Measurements from ENCODE around the gene OMP. TPM values are rescaled to one million over a fixed set of nuclear protein-coding genes. Genes with fewer than 3 reads are reported as not detected.
"Not testable (repeated sequence)": the region's sequence is repeated elsewhere in the genome, so short reads cannot be mapped to it uniquely, and the experiment has no call there.

OMP gene
- not detected for total RNA-seq

DNA sequence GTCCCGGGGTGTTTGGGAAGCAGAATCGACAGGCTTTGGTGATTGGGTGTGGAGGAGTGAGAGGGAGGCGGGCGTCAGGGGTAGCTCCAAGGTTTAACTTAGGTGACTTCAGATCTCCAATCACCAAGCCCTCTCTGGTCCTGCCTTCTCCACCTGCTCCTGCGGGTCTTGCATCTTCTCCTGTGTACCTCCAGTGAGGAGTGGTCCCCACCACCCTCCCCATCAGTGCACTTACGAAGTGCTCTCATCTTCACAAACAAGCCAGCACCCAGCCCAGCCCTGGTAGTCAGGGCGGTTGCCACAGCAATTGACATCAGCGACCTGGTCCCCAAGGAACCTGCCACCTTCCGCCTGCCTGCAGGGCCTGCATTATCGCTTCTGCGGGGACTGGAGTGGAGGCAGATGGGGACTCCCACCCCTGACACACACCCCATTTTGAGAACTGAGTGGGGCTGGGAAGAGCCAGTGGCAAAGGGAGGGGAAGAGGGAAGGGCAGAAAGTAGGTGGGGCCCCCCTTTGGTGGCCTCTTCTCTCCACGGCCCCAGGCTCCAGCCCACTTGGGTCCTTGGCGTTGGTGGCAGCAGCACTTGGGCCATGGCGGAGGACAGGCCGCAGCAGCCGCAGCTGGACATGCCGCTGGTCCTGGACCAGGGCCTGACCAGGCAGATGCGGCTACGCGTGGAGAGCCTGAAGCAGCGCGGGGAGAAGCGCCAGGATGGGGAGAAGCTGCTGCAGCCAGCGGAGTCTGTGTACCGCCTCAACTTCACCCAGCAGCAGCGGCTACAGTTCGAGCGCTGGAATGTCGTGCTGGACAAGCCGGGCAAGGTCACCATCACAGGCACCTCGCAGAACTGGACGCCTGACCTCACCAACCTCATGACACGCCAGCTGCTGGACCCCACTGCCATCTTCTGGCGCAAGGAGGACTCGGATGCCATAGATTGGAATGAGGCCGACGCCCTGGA, at the start of gene OMP:
TSS of gene OMP (plus strand) at position 595 of the 965 bp plus-strand sequence. CDS start at position 595, 0 bp downstream.
- no peaks in the 10 kb centered on the region for H3K9me3 Mint-ChIP-seq
- H3K4me1 Mint-ChIP-seq (ENCODE audit: low read depth): no peaks in the 10 kb centered on the region
- H3K27me3 Mint-ChIP-seq: no peaks in the 10 kb centered on the region
- no peaks in the 10 kb centered on the region for H3K36me3 Mint-ChIP-seq
- intact Hi-C loops (cut with micrococcal nuclease): no loop called here
- no peak within 1 kb of the TSS for H3K4me3 Mint-ChIP-seq
- ChIA-PET POLR2A (no interaction called here), CTCF (interaction anchor here (0.7 to 1.8 kb wide), 3 partner anchors 11 to 21 kb away, joined by 3 to 9 read pairs (median 5); no protein-coding TSS in a partner anchor)
- DNase-seq: no peak
- no peak within 1 kb of the TSS for H3K27ac Mint-ChIP-seq

- Mint-ChIP-seq H3K4me1 (ENCODE audit: low read depth) (no peaks in the 10 kb centered on the region), H3K9me3 (peaks cover 12% of the 10 kb centered on the region), H3K27ac (no peak overlapping the region), H3K27me3 (no peaks in the 10 kb centered on the region), H3K36me3 (peaks cover 2% of the 10 kb centered on the region), H3K4me3 (no peak overlapping the region)
- DNase-seq: no peak
- ChIA-PET CTCF (interaction anchor here (1.3 to 5.6 kb wide), 2 partner anchors 38 to 134 kb away, joined by 3 to 32 read pairs; no protein-coding TSS in a partner anchor), POLR2A (no interaction called here)
- intact Hi-C loops (cut with micrococcal nuclease): no loop called here
Measured at GRCh38 chr11:77053217-77054015, 49.2 kb upstream of the OMP start.

DNA sequence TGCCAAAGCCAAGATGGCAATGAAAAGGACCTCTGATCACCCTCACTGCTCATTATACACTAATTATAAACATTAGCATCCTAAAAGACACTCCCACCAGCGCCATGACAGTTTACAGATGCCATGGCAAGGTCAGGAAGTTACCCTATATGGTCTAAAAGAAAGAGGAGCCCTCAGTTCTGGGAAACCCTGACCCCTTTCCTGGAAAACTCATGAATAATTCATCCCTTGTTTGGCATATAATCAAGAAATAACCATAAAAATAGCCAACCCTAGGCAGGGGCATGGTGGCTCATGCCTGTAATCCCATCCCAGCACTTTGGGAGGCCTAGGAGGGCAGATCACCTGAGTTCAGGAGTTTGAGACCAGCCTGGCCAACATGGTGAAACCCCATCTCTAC, 48.6 kb upstream of the OMP start:
- peaks cover 2% of the 10 kb centered on the region for H3K36me3 Mint-ChIP-seq
- H3K4me1 Mint-ChIP-seq (ENCODE audit: low read depth): no peaks in the 10 kb centered on the region
- no peak for DNase-seq
- H3K4me3 Mint-ChIP-seq: no peak overlapping the region
- intact Hi-C loops (cut with micrococcal nuclease): no loop called here
- peaks cover 12% of the 10 kb centered on the region for H3K9me3 Mint-ChIP-seq
- POLR2A ChIA-PET: no interaction called here
- CTCF ChIA-PET: interaction anchor here (1.3 to 5.6 kb wide), 2 partner anchors 37 to 134 kb away, joined by 3 to 32 read pairs; no protein-coding TSS in a partner anchor
- H3K27ac Mint-ChIP-seq: no peak overlapping the region
- no peaks in the 10 kb centered on the region for H3K27me3 Mint-ChIP-seq

DNA sequence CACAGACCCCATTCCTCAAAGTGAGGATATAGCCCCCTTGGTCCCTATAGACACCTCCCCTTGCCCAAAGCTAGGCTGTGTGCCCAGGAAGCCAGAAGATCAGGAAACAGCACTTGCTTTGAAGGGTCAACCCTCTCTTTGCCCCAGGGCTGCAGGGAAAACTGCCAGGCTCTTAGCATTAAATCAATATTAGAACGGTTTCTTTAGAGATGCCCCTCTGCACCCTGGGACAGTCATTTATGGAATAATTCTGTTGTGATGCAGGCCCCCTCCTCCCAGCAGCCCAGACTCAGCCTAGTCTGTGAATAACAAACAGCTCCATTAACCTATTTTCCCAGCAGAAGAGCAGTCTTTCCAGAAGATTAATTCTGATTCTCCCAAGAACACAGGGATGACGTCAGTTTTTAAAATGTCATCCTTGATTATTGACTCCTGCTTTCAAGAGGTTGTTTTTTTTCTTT, 47.5 kb upstream of the OMP start:
- ChIA-PET CTCF (interaction anchor here (0.6 to 5.6 kb wide), 2 partner anchors 36 to 188 kb away, joined by 3 to 32 read pairs; no protein-coding TSS in a partner anchor), POLR2A (interaction anchor here (0.6 kb wide), 1 partner anchor 290 kb away, joined by 3 read pairs; no protein-coding TSS in a partner anchor)
- no peaks in the 10 kb centered on the region for H3K27me3 Mint-ChIP-seq
- DNase-seq: no peak
- H3K4me3 Mint-ChIP-seq: no peak overlapping the region
- H3K9me3 Mint-ChIP-seq: peaks cover 12% of the 10 kb centered on the region
- intact Hi-C loops (cut with micrococcal nuclease): no loop called here
- no peaks in the 10 kb centered on the region for H3K4me1 Mint-ChIP-seq (ENCODE audit: low read depth)
- H3K27ac Mint-ChIP-seq: no peak overlapping the region
- peaks cover 2% of the 10 kb centered on the region for H3K36me3 Mint-ChIP-seq

- CTCF ChIA-PET: interaction anchor here (5.6 kb wide), 1 partner anchor 35 kb away, joined by 32 read pairs; no protein-coding TSS in a partner anchor
- intact Hi-C loops (cut with micrococcal nuclease): no loop called here
- H3K4me3 Mint-ChIP-seq: no peak overlapping the region
Measured at GRCh38 chr11:77055913-77056312, 46.7 kb upstream of the OMP start.

DNA sequence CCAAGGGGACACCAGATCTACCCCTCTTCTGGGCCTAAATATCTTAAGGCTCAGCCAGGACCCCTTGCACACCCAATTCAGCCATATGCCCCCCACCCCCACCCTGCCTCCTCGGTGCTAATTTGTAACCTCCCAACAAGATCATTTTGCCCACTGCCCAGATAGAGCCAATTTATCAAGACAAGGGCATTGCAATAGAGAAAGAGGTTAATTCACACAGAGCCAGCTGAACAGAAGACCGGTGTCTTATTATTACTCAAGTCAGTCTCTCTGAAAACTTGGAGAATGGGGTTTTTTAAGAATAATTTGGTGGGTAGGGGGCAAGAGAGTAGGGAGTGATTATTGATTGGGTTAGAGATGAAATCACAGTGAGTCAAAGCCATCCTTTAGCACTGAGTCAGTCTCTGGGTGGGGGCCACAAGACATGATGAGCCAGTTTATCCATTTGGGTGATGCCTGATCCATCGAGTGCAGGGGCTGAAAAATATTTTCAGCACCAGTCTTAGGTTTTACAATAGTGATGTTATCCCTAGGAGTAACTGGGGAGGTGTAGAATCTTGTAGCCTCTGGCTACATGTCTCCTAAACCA, 45.7 kb upstream of the OMP start:
- DNase-seq: no peak
- no peak overlapping the region for H3K4me3 Mint-ChIP-seq
- H3K4me1 Mint-ChIP-seq (ENCODE audit: low read depth): no peaks in the 10 kb centered on the region
- intact Hi-C loops (cut with micrococcal nuclease): no loop called here
- peaks cover 12% of the 10 kb centered on the region for H3K9me3 Mint-ChIP-seq
- H3K36me3 Mint-ChIP-seq: peaks cover 2% of the 10 kb centered on the region
- H3K27me3 Mint-ChIP-seq: no peaks in the 10 kb centered on the region
- POLR2A ChIA-PET: no interaction called here
- CTCF ChIA-PET: no interaction called here
- H3K27ac Mint-ChIP-seq: no peak overlapping the region

More at GRCh38 chr11:77055913-77056312, 46.7 kb upstream of the OMP start:
- Mint-ChIP-seq H3K27me3 (no peaks in the 10 kb centered on the region), H3K9me3 (peaks cover 12% of the 10 kb centered on the region), H3K4me1 (ENCODE audit: low read depth) (no peaks in the 10 kb centered on the region), H3K36me3 (peaks cover 2% of the 10 kb centered on the region), H3K27ac (no peak overlapping the region)
- no peak for DNase-seq
- POLR2A ChIA-PET: no interaction called here

DNA sequence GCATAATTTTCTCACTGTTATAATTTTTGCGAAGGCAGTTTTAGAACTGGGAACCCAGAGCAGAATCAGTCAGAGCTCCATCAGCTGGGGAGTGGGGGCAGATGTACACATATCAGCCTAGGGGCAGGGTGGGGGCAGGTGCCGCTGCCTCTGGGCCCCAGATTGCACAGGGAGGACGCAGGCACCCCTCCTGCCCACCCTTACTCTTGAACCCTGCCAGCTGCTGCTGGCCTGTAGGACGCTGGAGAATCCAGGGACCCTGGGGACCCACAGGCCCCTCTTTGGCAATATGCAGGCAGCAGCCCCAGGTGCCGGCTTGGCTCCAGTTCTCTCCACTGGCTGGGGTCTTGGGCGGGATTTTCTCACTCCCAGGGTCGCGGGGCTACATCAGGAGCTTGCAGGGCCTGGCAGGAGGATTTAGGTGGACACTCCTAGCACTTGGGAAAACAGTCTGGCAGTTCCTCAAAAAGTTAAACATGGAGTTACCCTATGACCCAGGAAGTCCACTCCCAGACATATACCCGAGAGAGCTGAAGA, 44.6 kb upstream of the OMP start:
- ChIA-PET POLR2A (no interaction called here), CTCF (no interaction called here)
- H3K36me3 Mint-ChIP-seq: peaks cover 2% of the 10 kb centered on the region
- no peak for DNase-seq
- H3K4me1 Mint-ChIP-seq (ENCODE audit: low read depth): no peaks in the 10 kb centered on the region
- no peak overlapping the region for H3K4me3 Mint-ChIP-seq
- H3K27me3 Mint-ChIP-seq: no peaks in the 10 kb centered on the region
- intact Hi-C loops (cut with micrococcal nuclease): no loop called here
- no peak overlapping the region for H3K27ac Mint-ChIP-seq
- H3K9me3 Mint-ChIP-seq: peaks cover 12% of the 10 kb centered on the region

GRCh38 chr11:77058900-77059299, 43.7 kb upstream of the OMP start:
- H3K9me3 Mint-ChIP-seq: peaks cover 12% of the 10 kb centered on the region
- POLR2A ChIA-PET: no interaction called here

DNA sequence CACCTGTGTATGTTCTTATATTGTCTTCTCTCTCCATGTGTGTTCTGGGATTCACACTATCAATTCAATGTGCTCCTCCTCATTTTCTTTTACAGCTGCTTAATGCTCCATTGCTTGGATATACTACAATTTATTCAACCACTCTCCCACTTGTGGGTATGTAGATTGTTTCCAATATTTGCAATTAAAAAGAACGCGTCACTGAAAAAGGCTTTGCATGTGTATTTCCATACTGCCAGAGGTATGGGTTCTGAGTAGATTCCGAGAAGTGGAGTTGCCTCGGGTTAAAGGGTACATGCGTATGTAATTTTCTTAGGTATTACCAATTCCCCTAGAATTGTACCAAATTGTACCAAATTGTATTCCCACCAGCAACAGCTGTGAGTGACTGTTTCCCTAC, 42.8 kb upstream of the OMP start:
- no peaks in the 10 kb centered on the region for H3K4me1 Mint-ChIP-seq (ENCODE audit: low read depth)
- no peak overlapping the region for H3K4me3 Mint-ChIP-seq
- ChIA-PET CTCF (no interaction called here), POLR2A (no interaction called here)
- no peaks in the 10 kb centered on the region for H3K27me3 Mint-ChIP-seq
- intact Hi-C loops (cut with micrococcal nuclease): no loop called here
- H3K27ac Mint-ChIP-seq: no peak overlapping the region
- DNase-seq: no peak
- peaks cover 2% of the 10 kb centered on the region for H3K36me3 Mint-ChIP-seq
- H3K9me3 Mint-ChIP-seq: peaks cover 12% of the 10 kb centered on the region

More at GRCh38 chr11:77058900-77059299, 43.7 kb upstream of the OMP start:
- intact Hi-C loops (cut with micrococcal nuclease): no loop called here
- Mint-ChIP-seq H3K36me3 (peaks cover 2% of the 10 kb centered on the region), H3K4me3 (no peak overlapping the region), H3K4me1 (ENCODE audit: low read depth) (no peaks in the 10 kb centered on the region), H3K27me3 (no peaks in the 10 kb centered on the region), H3K27ac (no peak overlapping the region)
- CTCF ChIA-PET: interaction anchor here (0.7 kb wide), 1 partner anchor 68 kb away, joined by 3 read pairs; no protein-coding TSS in a partner anchor
- DNase-seq: no peak

DNA sequence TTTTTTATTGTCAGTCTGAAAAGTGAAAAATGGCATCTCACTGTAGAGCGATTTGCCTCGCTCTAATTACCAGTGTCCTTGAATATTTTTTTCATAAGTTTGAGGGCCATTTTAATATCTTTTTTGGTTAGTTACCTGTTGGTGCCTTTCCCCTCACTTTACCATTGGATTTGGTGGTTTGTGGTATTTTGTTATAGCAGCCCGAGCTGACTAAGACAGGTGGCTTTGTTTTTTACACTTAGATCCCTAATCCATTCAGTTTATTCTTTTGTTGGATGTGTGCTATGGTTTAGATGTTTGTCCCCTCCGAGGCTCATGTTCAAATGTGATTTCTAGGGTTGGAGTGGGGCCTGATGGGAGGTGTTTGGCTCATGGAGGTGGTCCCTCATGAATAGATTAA, 42.4 kb upstream of the OMP start:
- ChIA-PET CTCF (no interaction called here), POLR2A (no interaction called here)
- peaks cover 2% of the 10 kb centered on the region for H3K36me3 Mint-ChIP-seq

GRCh38 chr11:77061258-77061657, 41.4 kb upstream of the OMP start:
- H3K27me3 Mint-ChIP-seq, CTCF ChIA-PET: not testable (repeated sequence)

More for the DNA sequence above, 42.4 kb upstream of the OMP start:
- intact Hi-C loops (cut with micrococcal nuclease): no loop called here
- no peaks in the 10 kb centered on the region for H3K4me1 Mint-ChIP-seq (ENCODE audit: low read depth)
- H3K27me3 Mint-ChIP-seq: no peaks in the 10 kb centered on the region
- no peak for DNase-seq
- H3K27ac Mint-ChIP-seq: no peak overlapping the region
- no peak overlapping the region for H3K4me3 Mint-ChIP-seq
- H3K9me3 Mint-ChIP-seq: peaks cover 12% of the 10 kb centered on the region

More at GRCh38 chr11:77061258-77061657, 41.4 kb upstream of the OMP start:
- H3K9me3 Mint-ChIP-seq; intact Hi-C loops (cut with micrococcal nuclease); DNase-seq; H3K27ac Mint-ChIP-seq; H3K4me1 Mint-ChIP-seq (ENCODE audit: low read depth); POLR2A ChIA-PET; H3K4me3 Mint-ChIP-seq; H3K36me3 Mint-ChIP-seq: not testable (repeated sequence)
